ENCODE data around the gene TRIP11.

DNA sequence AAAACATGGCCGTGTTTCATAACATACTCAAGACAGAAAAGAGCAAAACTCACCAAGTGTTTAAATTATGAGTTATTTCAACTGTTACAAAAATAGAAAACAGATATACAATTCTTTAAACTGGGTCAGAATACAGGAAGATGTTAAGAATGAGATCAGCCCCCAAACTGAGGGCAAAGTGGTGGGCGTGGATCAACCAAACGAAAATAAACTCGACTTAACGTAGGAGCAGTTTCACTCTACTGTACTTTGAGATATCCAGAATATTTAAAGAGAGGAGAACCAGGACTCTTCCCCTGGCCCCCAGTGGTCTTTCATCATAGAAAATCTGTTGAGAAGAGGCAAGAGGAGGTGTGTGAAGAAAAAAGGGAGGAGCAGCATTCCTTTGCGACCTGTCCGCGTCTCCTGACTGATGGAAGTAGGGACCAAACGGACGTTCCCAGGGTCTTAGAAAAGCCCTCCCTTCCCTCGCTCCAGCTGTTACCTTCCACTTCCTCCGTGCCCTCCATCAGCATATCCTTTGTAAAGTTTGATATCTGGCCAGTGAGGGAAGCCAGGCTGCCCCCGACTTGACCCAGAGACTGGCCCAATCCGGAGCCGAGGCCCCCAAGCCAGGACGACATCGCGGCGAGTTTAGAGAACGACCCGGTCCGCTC, 668 bp downstream of the TRIP11 start:
- TF ChIP-seq EZH2 (IDR thresholded peaks at IDR 0.05; ENCODE audit: low read depth, unreplicated experiment), result no peak
- TF ChIP-seq, protein P1, sequence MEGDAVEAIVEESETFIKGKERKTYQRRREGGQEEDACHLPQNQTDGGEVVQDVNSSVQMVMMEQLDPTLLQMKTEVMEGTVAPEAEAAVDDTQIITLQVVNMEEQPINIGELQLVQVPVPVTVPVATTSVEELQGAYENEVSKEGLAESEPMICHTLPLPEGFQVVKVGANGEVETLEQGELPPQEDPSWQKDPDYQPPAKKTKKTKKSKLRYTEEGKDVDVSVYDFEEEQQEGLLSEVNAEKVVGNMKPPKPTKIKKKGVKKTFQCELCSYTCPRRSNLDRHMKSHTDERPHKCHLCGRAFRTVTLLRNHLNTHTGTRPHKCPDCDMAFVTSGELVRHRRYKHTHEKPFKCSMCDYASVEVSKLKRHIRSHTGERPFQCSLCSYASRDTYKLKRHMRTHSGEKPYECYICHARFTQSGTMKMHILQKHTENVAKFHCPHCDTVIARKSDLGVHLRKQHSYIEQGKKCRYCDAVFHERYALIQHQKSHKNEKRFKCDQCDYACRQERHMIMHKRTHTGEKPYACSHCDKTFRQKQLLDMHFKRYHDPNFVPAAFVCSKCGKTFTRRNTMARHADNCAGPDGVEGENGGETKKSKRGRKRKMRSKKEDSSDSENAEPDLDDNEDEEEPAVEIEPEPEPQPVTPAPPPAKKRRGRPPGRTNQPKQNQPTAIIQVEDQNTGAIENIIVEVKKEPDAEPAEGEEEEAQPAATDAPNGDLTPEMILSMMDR (conservative IDR thresholded peaks at IDR 0.05; ENCODE audit: low read depth in 2 of 2), result no peak
- TF ChIP-seq, protein P2, sequence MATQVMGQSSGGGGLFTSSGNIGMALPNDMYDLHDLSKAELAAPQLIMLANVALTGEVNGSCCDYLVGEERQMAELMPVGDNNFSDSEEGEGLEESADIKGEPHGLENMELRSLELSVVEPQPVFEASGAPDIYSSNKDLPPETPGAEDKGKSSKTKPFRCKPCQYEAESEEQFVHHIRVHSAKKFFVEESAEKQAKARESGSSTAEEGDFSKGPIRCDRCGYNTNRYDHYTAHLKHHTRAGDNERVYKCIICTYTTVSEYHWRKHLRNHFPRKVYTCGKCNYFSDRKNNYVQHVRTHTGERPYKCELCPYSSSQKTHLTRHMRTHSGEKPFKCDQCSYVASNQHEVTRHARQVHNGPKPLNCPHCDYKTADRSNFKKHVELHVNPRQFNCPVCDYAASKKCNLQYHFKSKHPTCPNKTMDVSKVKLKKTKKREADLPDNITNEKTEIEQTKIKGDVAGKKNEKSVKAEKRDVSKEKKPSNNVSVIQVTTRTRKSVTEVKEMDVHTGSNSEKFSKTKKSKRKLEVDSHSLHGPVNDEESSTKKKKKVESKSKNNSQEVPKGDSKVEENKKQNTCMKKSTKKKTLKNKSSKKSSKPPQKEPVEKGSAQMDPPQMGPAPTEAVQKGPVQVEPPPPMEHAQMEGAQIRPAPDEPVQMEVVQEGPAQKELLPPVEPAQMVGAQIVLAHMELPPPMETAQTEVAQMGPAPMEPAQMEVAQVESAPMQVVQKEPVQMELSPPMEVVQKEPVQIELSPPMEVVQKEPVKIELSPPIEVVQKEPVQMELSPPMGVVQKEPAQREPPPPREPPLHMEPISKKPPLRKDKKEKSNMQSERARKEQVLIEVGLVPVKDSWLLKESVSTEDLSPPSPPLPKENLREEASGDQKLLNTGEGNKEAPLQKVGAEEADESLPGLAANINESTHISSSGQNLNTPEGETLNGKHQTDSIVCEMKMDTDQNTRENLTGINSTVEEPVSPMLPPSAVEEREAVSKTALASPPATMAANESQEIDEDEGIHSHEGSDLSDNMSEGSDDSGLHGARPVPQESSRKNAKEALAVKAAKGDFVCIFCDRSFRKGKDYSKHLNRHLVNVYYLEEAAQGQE (IDR thresholded peaks at IDR 0.05; ENCODE audit: unreplicated experiment), result no peak

Measured in GM23338 (cell line).